GM21447 (cell line): ENCODE measurements around the gene CPEB2.
"Not testable (repeated sequence)": the region's sequence is repeated elsewhere in the genome, so short reads cannot be mapped to it uniquely, and the experiment has no call there.

Experiments used
- ATAC-seq: cut with Tn5 transposase; IDR thresholded peaks from one replicate; pipeline ENCODE4 v1.9.1; 2021; ENCODE audit not compliant: unreplicated experiment

Gene CPEB2

DNA sequence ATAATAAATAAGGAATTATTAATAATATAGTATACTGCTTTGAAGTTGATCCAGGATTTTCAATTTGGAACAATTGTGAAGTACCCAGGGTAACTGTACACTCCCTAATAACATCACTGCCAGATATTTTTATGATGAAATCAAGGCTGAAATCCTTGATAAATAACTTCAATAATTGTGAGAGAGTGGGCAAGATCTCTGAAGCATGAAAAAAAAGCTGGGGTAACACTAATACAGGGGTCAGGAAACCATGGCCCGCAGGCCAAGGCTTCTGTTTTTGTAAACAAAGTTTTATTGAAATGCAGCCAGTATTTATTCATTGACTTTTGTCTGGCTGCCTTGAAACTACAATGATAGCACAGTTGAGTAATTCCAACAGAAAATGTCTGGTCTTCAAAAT, 41.6 kb downstream of the CPEB2 start:
- ATAC-seq: no peak

DNA sequence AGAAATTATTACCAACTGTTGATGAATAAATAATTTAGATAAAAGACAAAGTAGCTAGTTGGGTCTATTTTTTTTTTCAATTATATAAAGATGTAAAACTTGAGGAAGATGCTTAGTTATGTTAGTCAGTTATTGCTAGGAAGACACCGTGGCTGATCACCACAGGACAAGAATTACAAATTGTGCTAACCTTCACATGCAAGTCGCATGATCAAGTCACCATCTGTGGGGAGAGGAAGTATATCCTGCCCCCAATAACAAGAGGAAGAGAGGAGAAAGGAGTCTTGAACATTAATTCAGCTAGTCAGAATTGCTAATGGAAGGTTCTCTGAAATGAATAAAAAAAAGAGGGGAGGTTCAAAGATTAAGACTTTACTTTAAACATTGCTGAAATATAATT, 52.3 kb downstream of the CPEB2 start:
- no peak for ATAC-seq

DNA sequence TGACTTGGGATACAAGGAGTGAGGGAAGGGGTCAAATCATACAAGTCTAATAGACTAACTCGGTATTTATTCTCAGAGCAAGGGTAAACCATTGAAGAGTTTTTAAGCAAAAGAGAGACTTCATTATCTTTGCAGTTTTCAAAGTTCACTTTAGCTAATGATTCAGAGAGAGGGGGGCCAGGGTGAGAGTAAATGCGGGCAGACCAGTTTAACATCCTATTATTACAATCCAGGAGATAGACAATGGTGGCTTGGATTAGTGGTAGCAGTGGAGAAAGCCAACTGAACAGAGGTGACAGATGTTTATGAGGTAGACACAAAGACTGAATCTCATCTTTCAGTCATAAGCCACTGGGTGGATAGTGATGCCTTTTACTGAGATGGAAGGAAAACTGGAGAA, 57.9 kb downstream of the CPEB2 start:
- no peak for ATAC-seq

DNA sequence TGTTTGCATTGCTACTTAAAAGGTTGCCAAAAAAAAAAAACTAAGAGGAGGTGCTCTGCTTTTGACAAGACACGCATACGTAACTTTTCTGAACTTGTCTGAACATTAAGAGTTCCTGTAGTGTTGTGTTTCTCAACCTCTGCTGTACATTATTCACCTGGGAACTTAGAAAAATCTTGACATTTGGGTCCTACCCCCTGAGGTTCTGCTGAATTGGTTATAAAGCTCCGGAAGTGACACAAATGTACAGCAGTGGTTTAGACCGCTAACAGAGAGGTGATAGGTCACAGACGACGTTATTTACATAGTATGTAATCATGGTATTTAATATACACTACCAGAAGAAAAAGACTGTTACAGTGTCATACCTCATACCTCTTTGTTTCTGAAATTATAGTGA, 61.1 kb downstream of the CPEB2 start:
- ATAC-seq: no peak

DNA sequence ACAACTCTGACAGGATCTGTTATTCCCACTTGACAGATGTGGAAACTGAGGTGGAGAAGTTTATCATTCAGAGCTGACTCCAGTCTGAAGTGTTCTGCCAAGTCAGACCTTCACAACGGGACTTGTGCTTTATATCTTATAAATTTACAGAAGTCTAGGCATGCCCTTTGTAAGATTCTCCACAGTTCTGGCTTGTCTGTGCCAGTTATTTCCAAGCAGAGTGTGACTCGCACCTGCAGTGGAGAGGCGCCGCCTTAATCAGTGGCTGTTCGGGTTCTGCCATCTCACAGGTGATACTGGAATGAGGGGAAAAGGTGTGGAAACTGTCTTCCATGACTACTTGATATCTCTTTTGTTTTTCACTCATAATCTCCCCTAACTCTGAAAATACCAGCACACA, 63.2 kb downstream of the CPEB2 start:
- ATAC-seq: no peak

DNA sequence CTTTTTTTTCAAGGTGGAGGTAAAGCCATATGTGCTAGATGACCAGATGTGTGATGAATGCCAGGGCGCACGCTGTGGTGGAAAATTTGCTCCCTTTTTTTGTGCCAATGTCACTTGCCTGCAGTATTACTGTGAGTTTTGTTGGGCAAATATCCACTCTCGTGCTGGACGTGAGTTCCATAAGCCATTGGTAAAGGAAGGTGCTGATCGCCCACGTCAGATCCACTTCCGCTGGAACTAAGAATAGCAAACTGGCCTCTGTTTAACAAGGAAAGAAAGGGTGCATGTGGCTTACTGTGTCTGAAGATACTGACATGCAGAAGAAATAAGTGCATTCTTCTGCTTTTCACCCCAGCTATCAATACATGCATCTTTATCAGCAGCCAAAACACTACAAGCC, 63.9 kb downstream of the CPEB2 start:
- ATAC-seq: no peak

DNA sequence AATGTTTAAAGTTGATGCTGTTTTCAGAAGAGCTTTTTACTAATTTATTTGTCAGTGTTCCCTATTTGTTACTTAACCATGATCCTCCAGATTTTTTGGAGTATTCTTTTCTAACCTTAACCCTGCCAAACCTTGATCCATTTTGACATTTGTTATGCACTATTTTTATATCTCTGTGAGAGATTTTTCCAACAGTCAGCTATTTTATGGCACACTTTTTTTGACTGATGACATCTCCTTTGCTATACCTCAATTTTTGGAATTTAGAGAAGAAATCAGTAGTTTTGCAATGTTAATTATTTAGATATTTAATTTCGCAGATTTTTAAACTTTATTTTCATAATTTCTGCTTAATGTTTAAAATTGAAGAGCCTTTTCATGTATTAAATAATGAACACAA, 66.0 kb downstream of the CPEB2 start:
- no peak for ATAC-seq

DNA sequence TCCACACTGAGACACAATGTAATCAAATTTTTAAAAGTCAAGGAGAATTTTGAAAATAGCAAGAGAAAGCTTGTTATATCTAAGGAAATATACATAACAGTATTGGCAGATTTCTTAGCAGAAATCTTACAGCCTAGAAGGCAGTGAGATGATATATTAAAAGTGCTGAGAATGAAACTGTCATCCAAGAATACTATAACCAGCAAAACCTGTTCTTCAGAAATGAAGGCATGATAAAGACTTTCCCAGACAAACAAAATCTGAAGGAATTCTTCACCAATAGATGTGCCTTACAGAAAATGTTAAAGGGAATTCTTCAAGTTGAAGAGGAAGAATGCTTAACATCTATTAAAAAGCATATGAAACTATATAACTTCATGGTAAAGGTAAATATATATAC, 73.6 kb downstream of the CPEB2 start:
- ATAC-seq: no peak

DNA sequence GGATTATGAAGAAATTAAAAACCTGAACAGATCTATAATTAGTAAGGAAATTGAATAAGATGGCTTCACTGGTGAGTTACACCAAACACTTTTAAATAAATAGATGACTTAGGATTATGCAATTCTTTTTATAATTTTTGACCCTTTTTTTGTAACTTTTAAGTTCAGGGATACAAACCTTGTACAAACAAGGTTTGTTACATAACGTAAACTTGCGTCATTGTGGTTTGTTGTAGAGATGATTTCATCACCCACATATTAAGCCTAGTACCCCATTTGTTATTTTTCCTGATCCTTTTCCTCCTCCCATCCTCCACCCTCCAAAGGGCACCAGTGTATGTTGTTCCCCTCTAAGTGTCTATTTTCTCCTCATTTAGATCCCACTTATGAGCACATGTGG, 75.7 kb downstream of the CPEB2 start:
- no peak for ATAC-seq

DNA sequence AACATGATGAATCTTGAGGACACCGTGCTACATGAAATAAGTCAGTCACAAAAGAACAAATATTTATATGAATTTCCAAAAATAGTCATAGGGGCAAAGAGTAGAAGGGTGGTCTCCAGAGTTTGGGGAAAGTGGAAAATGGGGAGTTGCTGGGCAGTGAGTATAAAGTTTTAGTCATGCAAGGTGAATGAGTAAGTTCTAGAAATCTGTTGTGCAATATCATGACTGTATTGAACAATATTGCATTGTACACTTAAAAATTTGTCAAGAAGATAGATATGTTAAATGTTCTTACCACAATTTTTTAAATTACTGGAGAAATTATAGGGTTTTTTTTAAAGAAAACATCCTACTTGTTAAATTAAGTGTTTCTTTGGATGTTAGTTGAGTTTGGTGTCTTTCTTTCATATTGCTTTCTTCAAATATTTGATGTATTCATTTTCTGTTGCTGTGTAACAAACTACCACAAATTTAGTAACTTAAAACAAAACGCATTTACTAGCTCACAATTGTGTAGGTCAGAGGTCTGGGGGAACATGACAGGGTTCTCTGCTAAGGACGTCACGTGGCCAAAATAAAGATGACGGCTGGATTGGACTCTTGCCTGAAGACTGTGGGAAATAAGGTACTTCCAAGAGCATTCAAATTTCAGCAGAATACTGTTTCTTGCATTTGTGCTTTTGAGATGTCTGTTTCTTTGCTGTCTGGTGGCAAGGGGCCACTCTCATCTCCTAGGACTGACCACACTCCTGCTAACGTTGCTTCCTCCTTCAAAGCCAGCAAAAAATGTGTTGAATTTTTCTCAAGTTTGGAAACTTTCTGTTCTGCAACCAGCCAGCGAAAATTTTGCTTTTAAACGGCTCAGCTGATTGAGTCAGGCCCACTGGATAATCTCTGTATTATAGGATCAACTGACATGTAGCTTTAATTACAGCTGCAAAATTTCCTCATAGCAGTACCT, 76.7 kb downstream of the CPEB2 start:
- ATAC-seq: no peak

DNA sequence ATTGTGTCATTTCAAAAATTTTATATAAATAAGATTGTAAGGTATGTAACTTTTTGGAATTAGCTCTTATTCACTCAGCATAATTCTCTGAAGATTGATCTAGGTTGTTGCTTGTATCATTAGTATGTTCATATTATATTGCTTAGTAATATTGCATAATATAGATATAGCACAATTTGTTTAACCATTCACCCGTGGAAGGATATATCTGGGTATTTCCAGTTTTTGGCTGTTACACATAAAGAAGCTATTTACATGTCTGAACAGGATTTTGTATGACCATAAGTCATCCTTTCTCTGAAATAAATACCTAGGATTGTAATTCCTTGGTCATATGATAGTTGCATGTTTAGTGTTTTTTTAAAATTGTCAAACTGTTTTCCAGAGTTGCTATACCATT, 82.5 kb downstream of the CPEB2 start:
- ATAC-seq: no peak

DNA sequence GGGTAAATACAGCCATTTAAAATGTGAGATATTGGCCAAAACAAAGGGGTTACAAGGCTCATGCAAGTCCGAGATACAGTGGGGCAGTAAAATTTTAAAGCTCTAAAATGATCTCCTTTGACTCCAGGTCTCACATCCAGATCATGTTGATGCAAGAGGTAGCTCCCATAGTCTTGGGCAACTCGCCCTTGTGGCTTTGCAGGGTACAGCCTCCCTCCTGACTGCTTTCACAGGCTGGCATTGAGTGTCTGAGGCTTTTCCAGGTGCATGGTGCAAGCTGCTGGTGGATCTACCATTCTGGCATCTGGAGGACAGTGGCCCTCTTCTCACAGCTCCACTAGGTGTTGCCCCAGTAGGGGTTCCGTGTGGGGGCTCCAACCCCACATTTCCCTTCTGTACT, 83.5 kb downstream of the CPEB2 start:
- not testable (repeated sequence) for ATAC-seq

DNA sequence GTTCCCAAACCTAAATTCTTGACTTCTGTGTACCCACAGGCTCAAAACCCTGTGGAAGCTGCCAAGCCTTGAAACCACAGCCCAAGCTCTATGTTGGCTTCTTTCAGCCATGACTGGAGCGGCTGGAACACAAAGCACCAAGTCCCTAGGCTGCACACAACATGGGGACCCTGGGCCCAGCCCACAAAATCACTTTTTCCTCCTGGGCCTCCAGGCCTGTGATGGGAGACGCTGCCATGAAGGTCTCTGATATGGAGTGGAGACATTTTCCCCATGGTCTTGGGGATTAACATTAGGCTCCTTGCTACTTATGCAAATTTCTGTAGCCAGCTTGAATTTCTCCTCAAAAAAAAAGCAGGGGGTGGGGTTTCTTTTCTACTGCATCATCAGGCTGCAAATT, 84.0 kb downstream of the CPEB2 start:
- ATAC-seq: not testable (repeated sequence)

DNA sequence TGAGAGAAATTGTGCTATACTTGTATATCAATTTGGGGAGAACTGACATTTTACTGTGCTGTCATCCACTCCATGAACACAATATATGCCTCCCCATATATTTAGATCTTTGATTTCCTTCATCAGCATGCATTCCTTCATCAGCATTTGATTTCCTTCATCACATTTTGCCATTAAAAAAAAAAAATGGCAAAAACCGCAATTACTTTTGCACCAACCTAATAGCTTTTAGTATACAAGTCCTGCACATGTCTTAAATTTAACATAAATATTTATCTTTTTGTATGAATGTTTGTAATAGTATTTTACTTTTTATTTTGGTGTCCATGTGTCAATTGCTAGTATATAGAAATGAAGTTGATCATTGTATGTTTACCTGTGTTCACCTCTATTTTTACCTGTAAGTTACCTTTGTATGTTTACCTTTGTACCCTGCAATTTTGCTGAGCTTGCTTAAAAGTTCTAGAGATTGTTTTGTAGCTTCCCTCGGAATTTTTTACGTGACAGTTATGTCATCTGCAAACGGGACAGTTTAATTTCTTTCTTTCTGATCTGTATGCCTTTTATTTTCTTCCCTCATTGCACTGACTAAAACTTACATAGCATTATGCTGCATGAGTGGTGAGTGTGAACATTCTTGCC, 86.2 kb downstream of the CPEB2 start:
- no peak for ATAC-seq

DNA sequence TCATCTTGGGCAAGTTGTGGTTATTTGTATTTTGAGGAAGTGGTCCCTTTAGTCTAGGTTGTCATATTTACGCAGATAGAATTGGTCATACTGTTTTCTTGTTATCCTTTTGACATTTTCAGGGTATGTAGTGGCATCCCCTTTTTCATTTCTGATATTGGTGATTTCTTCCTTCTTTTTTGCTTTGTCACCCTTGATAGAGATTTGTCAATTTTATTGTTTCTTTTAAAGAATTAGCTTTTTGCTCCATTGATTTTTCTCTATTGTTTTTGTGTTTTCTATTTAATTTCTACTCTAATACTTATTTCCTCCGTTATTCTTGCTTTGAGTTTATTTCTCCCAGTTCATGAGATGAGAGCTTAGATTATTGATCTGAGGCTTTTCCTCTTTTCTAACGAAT, 87.7 kb downstream of the CPEB2 start:
- no peak for ATAC-seq

DNA sequence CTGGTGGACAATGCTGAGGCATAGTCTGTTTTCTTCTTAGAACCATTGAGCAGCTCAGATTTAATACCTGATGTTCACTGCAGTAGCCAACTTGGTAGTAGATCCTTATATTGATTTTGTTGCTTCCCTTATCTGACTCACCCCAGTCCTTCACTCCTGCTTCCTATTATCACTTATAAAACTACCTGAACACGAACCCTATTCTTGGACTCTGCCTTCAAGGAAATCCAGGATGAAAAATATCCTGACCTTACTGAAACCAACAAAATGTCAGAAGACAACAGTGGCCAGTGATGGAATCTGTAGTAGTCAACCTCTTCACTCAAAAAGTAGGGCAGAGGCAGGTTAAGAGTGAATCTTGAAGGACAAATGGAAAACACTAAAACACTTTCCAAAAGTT, 98.1 kb downstream of the CPEB2 start:
- ATAC-seq: no peak

DNA sequence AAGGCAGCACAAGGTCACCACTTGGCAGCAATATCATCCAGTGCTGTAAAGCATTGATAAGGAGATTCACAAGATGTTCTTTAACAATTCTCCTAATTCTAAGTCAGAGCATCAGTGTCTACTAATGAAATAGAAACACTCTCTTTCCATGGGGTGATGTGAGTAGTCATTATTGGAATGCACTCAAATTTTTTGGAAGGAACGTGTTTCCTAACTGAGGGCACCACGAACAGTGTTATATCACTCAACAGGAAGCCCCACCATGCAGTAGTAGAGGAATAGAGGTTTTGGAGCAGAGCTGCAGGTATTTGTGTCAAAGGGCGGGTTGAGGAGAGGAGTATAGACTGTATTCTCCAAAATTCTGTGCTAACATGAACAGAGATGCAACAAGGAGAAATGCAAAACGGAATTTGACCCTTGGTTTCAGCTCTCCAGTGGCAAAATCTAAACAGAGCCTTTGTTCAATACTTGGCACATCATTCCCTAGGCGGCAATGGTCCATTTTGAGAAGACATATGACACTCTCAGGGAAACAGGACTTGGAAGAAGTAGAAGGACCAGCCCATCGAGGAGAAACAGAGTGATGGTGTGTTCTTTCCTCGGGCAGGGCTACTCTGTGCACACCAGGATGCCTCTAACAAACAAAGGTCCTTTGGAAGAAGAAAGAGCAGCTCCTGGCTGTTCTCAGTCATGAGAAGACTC, 98.9 kb downstream of the CPEB2 start:
- no peak for ATAC-seq

DNA sequence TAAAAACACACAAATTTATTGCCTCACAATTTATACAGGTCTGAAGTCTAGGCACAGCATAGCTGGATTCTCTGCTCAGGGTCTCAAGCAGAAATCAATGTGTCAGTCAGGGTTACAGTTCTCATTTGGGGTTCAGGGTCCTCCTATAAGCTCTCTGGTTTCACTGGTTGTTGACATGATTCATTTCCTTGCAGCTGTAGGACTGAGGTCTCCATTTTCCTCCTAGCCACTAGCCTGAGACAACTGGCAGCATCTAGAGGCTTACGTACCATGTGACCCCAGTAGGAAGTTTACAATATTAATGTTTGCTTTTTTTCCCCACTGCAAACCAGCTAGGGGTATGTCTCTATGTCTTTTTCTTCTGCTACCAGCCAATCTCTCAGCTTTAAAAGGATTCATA, 102.5 kb downstream of the CPEB2 start:
- no peak for ATAC-seq

DNA sequence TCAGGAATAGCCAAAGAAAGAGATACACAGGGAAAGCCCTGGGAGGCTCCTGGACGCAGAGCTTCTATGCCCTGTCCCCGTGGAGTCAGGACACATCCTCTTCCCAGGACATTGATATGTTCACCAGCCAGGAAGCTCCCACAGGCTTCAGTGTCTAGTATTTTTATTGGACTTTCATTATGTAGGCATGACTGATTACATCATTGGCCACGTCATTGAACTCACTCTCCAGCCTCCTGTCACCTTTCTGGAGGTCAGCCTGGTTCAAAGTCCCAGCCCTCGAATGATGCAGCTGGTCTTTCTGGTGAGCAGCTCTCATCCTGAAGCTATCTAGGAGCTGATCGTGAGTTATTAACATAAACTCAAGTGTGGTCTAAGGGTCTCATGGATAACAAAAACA, 104.1 kb downstream of the CPEB2 start:
- no peak for ATAC-seq

DNA sequence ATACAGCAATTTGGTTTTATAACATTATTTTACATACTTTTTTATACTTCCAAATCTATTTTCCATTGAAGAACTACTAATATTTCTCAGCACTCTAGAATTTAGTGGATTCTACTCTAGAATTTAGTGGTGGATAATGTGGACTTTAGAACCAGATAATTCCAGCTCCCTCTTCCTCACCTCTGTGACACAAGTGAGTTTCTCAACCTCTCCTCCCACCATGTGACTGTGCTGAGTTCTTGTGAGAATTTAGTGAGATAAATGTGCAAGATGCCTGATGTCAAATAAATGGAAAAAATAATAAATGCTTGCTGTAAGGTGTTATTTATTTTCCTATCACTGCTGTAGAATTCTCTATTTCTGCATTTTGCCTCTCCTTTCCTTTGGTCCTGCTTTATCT, 107.3 kb downstream of the CPEB2 start:
- ATAC-seq: no peak

DNA sequence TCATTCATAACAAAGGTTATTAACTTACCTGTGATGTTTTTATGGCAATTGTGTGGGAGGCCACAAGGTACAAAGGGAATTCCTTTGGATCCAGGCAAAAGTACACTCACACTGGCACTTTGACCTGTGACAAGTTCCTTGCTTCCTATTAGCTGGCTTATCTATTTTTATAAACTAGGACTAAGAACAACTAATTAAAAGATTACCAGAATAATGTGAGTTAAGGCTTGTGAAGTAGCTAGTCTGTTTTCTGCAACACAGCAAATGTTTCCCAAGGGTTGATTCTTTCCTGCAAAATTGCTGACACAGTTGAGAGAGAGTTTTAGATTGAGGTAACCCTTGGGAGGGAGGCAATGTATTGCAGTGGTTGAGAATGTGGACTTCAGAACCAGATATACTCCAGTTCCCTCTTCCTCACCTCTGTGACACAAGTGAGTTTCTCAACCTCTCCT, 107.9 kb downstream of the CPEB2 start:
- ATAC-seq: no peak
